GM12878 (cell line): Measurements from ENCODE around the gene IER3. TPM values are rescaled to one million over a fixed set of nuclear protein-coding genes. Genes with fewer than 3 reads are reported as not detected.
A peak's percentile ranks its signal among the peaks of the same experiment; 100 is the strongest.

Experiments used
- ATAC-seq: fragments of 200-7000 bp; cut with Tn5 transposase; 3 replicates; pipeline ENCODE4 v1.9.1; 2020; ENCODE audit warnings: mild to moderate bottlenecking, moderate library complexity
- BruUV-seq: library from RNA; stranded (reverse); fragments of 400-500 nt; replicated peaks from 2 replicates; lab custom pipeline; 2021; lab: Mats Ljungman, UMichigan
- CTCF ChIA-PET: fragments of 300-600 bp; sonication (Branson Sonifier 250); formaldehyde crosslinking; extraction: SDS; loops from one replicate; lab custom pipeline; 2021; ENCODE audit warnings: inconsistent platforms; lab: Yijun Ruan, JAX
- POLR2A ChIA-PET: fragments of 350-600 bp; formaldehyde crosslinking; extraction: SDS; loops from one replicate; lab custom pipeline; 2021; ENCODE audit warnings: inconsistent platforms; lab: Charles Lee
- RAD21 ChIA-PET: fragments of 300-600 bp; sonication (Branson Sonifier 250); formaldehyde crosslinking; loops from one replicate; lab custom pipeline; 2023; ENCODE audit warnings: antibody characterized with exemption; ENCODE audit not compliant: unreplicated experiment; lab: Charles Lee
- SMC1A ChIA-PET: fragments of 300-600 bp; sonication (Branson Sonifier 250); formaldehyde crosslinking; loops from one replicate; lab custom pipeline; 2023; ENCODE audit not compliant: unreplicated experiment, uncharacterized antibody; lab: Charles Lee
- DNase-seq: peaks from one replicate; pipeline ENCODE4 v3.0.0-alpha.2; 2011; ENCODE audit warnings: low read depth, low spot score
- FAIRE-seq: peaks from 3 replicates; lab custom pipeline; 2011; peaks lifted over from hg19 to GRCh38; lab: Jason Lieb, UNC
- H2AFZ ChIP-seq: 2 replicates; pipeline ENCODE4 v1.6.0; 2011; ENCODE audit warnings: low read depth, low read length, control low read depth; ENCODE audit not compliant: control insufficient read depth
- H3K27ac ChIP-seq: 2 replicates; pipeline ENCODE4 v1.5.1; 2011; ENCODE audit warnings: control low read depth; ENCODE audit not compliant: control insufficient read depth, insufficient read depth
- H3K27me3 ChIP-seq, 2 experiments: replicated peaks in 1 of 2; 2 replicates each; pipeline versions ENCODE4 v1.6.0 to v1.6.1; 2011; ENCODE audit warnings: low read length in 1 of 2; ENCODE audit not compliant: control insufficient read depth in 2 of 2, insufficient read depth in 2 of 2
- H3K36me3 ChIP-seq, 2 experiments: 2 replicates each; pipeline ENCODE4 v1.5.1; 2011; ENCODE audit warnings: low read length in 1 of 2; ENCODE audit not compliant: control insufficient read depth in 2 of 2, insufficient read depth in 2 of 2
- H3K4me1 ChIP-seq: 2 replicates; pipeline ENCODE4 v1.6.1; 2011; ENCODE audit warnings: mild to moderate bottlenecking, low read length, moderate library complexity, mixed read lengths; ENCODE audit not compliant: control insufficient read depth, insufficient read depth
- H3K4me2 ChIP-seq: 2 replicates; pipeline ENCODE4 v1.6.0; 2011; ENCODE audit warnings: control low read depth; ENCODE audit not compliant: control insufficient read depth, insufficient read depth
- H3K4me3 ChIP-seq: fragments of 200-600 bp; sonication (generic); 2 replicates; pipeline ENCODE4 v1.5.1; 2016
- H3K79me2 ChIP-seq: 2 replicates; pipeline ENCODE4 v1.6.0; 2011; ENCODE audit warnings: low read length; ENCODE audit not compliant: control insufficient read depth, insufficient read depth
- H3K9ac ChIP-seq: 2 replicates; pipeline ENCODE4 v1.8.0; 2011; ENCODE audit warnings: low read length, control low read depth, mixed read lengths; ENCODE audit not compliant: control insufficient read depth, insufficient read depth
- H3K9me3 ChIP-seq: replicated peaks from 3 replicates; pipeline ENCODE4 v1.5.1; 2011; ENCODE audit warnings: mild to moderate bottlenecking, low read length; ENCODE audit not compliant: control insufficient read depth, insufficient read depth
- H4K20me1 ChIP-seq: 2 replicates; pipeline ENCODE4 v1.6.0; 2011; ENCODE audit not compliant: control insufficient read depth, insufficient read depth
- CBX5 ChIP-seq: sonication (generic); IDR thresholded peaks from 2 replicates; pipeline ENCODE4 v1.6.1; 2016; ENCODE audit warnings: low read depth, moderate library complexity, mild to moderate bottlenecking, inconsistent platforms
- EP300 ChIP-seq, 2 experiments: fragments of 150-350 bp in 1 of 2; IDR thresholded peaks; 2 replicates each; pipeline ENCODE4 v1.6.1; 2011 to 2012; ENCODE audit warnings: low read depth in 2 of 2, low read length in 2 of 2, borderline replicate concordance in 1 of 2, improper control_type of control experiment in 1 of 2, inconsistent platforms in 1 of 2; ENCODE audit not compliant: control insufficient read depth in 1 of 2
- FOXM1 ChIP-seq: IDR thresholded peaks from 2 replicates; pipeline ENCODE4 v1.6.1; 2012; ENCODE audit warnings: low read depth, mild to moderate bottlenecking, inconsistent platforms, low read length, moderate library complexity
- KDM1A ChIP-seq: fragments of 200-600 bp; sonication (generic); IDR thresholded peaks from 2 replicates; pipeline ENCODE4 v1.6.1; 2016; ENCODE audit warnings: borderline replicate concordance
- NKRF ChIP-seq: fragments of 450-650 bp; conservative IDR thresholded peaks from 2 replicates; pipeline ENCODE4 v1.6.1; 2017; ENCODE audit warnings: mild to moderate bottlenecking, moderate library complexity
- NR2C2 ChIP-seq: IDR thresholded peaks from 2 replicates; pipeline ENCODE4 v1.6.1; 2011; ENCODE audit warnings: borderline replicate concordance, low read depth; ENCODE audit not compliant: control insufficient read depth, insufficient read length
- POU2F2 ChIP-seq: IDR thresholded peaks from 3 replicates; pipeline ENCODE4 v1.6.1; 2011; ENCODE audit warnings: low read depth, mild to moderate bottlenecking, low read length, borderline replicate concordance
- RAD51 ChIP-seq: fragments of 450-650 bp; IDR thresholded peaks from 2 replicates; pipeline ENCODE4 v1.6.1; 2016; ENCODE audit warnings: moderate library complexity, mild to moderate bottlenecking, inconsistent platforms
- RCOR1 ChIP-seq: conservative IDR thresholded peaks from 2 replicates; pipeline ENCODE4 v1.6.1; 2012; ENCODE audit warnings: low read depth, low read length, improper control_type of control experiment
- RELB ChIP-seq: fragments of 450-650 bp; IDR thresholded peaks from 2 replicates; pipeline ENCODE4 v1.6.1; 2017; ENCODE audit warnings: low read depth, mild to moderate bottlenecking, moderate library complexity
- TCF12 ChIP-seq: IDR thresholded peaks from 2 replicates; pipeline ENCODE4 v1.6.1; 2011; ENCODE audit warnings: low read depth, mild to moderate bottlenecking, low read length
- ZBTB11 ChIP-seq: fragments of 450-650 bp; formaldehyde crosslinking; IDR thresholded peaks from 2 replicates; pipeline ENCODE4 v1.5.0; 2022; ENCODE audit warnings: mild to moderate bottlenecking, missing genetic modification characterization
- ZSCAN29 ChIP-seq: fragments of 450-650 bp; IDR thresholded peaks from 2 replicates; pipeline ENCODE4 v1.6.1; 2017; ENCODE audit warnings: mild to moderate bottlenecking, moderate library complexity
- WGBS: methylation state at CpG from one replicate; pipeline ENCODE4 v1.1.6; 2016; ENCODE audit warnings: low lambda C conversion rate; ENCODE audit not compliant: insufficient replicate concordance, insufficient coverage; ENCODE audit errors: missing lambda C conversion rate; 5-methylcytosine and 5-hydroxymethylcytosine counted together
- in situ Hi-C: fragments of 300-500 bp; cut with MboI; formaldehyde crosslinking; loops from 9 replicates; pipeline ENCODE4 v1.14.3; 2018; ENCODE audit warnings: mixed read lengths
- intact Hi-C: fragments of 100-400 bp; cut with micrococcal nuclease; formaldehyde crosslinking; loops from one replicate; pipeline ENCODE4 v1.14.2; 2022; ENCODE audit not compliant: unreplicated experiment
- polyA plus RNA-seq, 11 experiments: library from polyadenylated mRNA; depleted of rRNA in 4 of 11; unstranded in 6 of 11; stranded (reverse) in 5 of 11; fragments of >200 nt; fragmentation: Nextera tagmentation in 4 of 11; fragmentation: Illumina TruSeq in 1 of 11; extraction: Ambion mirVana in 4 of 11; extraction: Trizol in 1 of 11; gene quantifications; 1 replicate in 1 of 11; 2 replicates in 10 of 11; pipeline versions ENCODE4 v1.2.1 to v1.2.3, GENCODE V29; 2011 to 2016; ENCODE audit warnings: inconsistent platforms in 2 of 11, missing spikeins in 2 of 11, low read depth in 1 of 11
- total RNA-seq, 4 experiments: library from RNA; depleted of rRNA in 3 of 4; stranded (reverse); fragments of >200 nt in 3 of 4; fragmentation: Illumina TruSeq in 1 of 4; extraction: Trizol in 1 of 4; gene quantifications; 2 replicates each; pipeline versions ENCODE4 v1.2.1 to v1.2.3, GENCODE V29; 2013 to 2021

The IER3 gene
- total and polyA plus RNA-seq, 10 of the 15 experiments (the other 5 are each of a cell fraction or from before 2014, with no cell fraction given): 1.9 to 100 (median 32.3) TPM

DNA sequence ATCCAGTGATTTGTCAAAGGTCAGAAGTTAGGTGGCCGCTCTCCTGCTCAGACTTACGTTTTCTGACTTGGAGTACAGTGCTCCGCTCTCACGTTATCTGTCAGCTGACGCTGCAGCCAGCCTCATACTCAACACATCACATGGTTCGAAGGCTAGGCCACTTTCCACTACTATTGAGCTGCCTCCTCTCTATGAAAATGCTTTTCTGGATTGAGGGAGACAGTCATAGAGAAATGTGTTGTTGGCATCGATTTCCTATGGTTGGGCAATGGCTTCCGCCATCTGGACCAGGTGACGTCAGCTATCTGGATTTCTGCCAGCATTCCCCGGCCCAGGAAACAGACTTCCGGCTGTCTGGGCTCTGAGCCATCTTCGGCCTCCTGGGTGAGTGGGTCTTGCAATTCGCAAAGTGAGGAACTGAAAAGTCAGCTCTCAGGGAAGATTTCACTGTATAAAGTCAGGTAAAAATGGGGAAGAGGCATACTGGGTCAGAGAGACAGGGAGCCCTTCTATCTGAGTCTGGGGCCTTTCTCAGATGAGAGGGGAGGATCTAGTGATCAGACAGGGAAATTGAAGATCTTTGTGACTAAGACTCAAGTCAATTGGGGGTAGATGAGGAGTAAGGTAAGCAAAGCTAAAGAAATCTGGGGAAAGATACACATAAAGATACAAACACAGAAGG lies 37.5 kb upstream of the IER3 start:
- H3K4me1 ChIP-seq: peaks cover 15% of the 10 kb centered on the region
- no peaks in the 10 kb centered on the region for H3K79me2 ChIP-seq
- no peak overlapping the region; the same call in 1 of the 2 replicates for H3K4me2 ChIP-seq
- H3K36me3 ChIP-seq: no peaks in the 10 kb centered on the region
- peak overlapping the region; percentile 44 for H3K27ac ChIP-seq
- H3K27me3 ChIP-seq: no peaks in the 10 kb centered on the region
- peak overlapping the region; percentile 13 for H2AFZ ChIP-seq
- no peak overlapping the region for H3K9ac ChIP-seq
- RAD21 ChIA-PET: interaction anchor here (0.9 to 5.3 kb wide), 7 partner anchors 9 to 44 kb away, joined by 3 to 39 read pairs (median 6); no protein-coding TSS in a partner anchor
- intact Hi-C loops: no loop called here
- POLR2A ChIA-PET: interaction anchor here (0.5 to 3.5 kb wide), 10 partner anchors 9 to 54 kb away, joined by 3 to 19 read pairs (median 3); no protein-coding TSS in a partner anchor
- no peak overlapping the region for H3K4me3 ChIP-seq
- WGBS: 24% methylated on average over 13 of the region's 13 CpGs
- SMC1A ChIA-PET: interaction anchor here (0.6 to 5.7 kb wide), 15 partner anchors 9 to 139 kb away, joined by 3 to 58 read pairs (median 6); no protein-coding TSS in a partner anchor
- CTCF ChIA-PET: interaction anchor here (0.6 to 2.2 kb wide), 9 partner anchors 9 to 50 kb away, joined by 3 to 8 read pairs (median 4); no protein-coding TSS in a partner anchor
- H4K20me1 ChIP-seq: no peaks in the 10 kb centered on the region
- peak; percentile 90 for FAIRE-seq
- H3K9me3 ChIP-seq: no peaks in the 10 kb centered on the region
- in situ Hi-C loops: no loop called here
- ATAC-seq: peak; percentile 75
- DNase-seq: peak; percentile 66
- no TSS peak for BruUV-seq
- TF ChIP-seq CBX5 (no peak), RCOR1 (0 out of 2 replicates have a peak, but pooled peaks have one; percentile 14), KDM1A (no peak), POU2F2 (no peak), ZBTB11 (CRISPR knock-in tag) (no peak), FOXM1 (0 out of 2 replicates have a peak, but pooled peaks have one; percentile 39), RELB (peak; percentile 66), ZSCAN29 (no peak), NR2C2 (no peak), RAD51 (peak; percentile 42; the same call in 1 of the 2 replicates), NKRF (no peak), TCF12 (0 out of 2 replicates have a peak, but pooled peaks have one; percentile 51), EP300 (IDR thresholded peaks at IDR 0.05; ENCODE audit: borderline replicate concordance in 1 of 2, control insufficient read depth in 1 of 2, low read depth in 2 of 2, low read length in 2 of 2) (no peak; a peak in 1 of 4 replicates)
